Sigmoid colon (tissue), 4 donors: ENCODE measurements around the gene CCDC71.

Experiments
- CTCF ChIP-seq, 4 experiments: fragments of 450-650 bp in 3 of 4; fragments of 200-600 bp in 1 of 4; IDR thresholded peaks; one replicate each; pipeline ENCODE4 v1.5.1; 2016 to 2019; ENCODE audit warnings: antibody characterized with exemption in 4 of 4, mild to moderate bottlenecking in 3 of 4, moderate library complexity in 2 of 4
- EP300 ChIP-seq, 4 donors: sonication (generic); formaldehyde crosslinking; IDR thresholded peaks; one replicate each; pipeline ENCODE4 v1.6.1; 2017; ENCODE audit warnings: antibody characterized with exemption in 4 of 4
- POLR2A ChIP-seq, 2 donors: fragments of 450-650 bp; IDR thresholded peaks; one replicate each; pipeline ENCODE4 v1.6.1; 2016; ENCODE audit warnings: antibody characterized with exemption in 2 of 2, mild to moderate bottlenecking in 2 of 2, moderate library complexity in 2 of 2
- POLR2AphosphoS5 ChIP-seq, 4 donors: sonication (generic); formaldehyde crosslinking; IDR thresholded peaks; one replicate each; pipeline ENCODE4 v1.6.1; 2017; ENCODE audit warnings: antibody characterized with exemption in 4 of 4

DNA sequence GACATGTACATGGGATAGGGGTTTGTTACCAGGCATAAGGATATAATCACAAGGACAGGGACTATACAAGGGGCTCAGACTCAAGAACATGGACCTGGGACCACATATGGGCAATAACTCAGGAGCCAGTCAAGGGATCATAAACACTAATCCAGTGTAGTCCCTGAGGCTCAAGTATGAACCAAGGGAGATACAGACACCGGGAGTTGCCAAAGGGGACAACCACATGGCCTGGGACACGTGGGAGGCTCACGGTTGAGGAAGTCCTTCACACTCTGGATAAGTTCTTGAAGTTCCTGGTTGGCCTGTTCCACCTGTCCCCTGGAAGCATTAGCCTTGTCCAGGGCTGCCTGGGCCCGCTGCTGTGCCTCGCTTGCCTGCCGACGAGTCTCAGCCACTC lies 43.7 kb downstream of the CCDC71 start:
- no peak for TF ChIP-seq CTCF (IDR thresholded peaks at IDR 0.05)
- TF ChIP-seq EP300 (IDR thresholded peaks at IDR 0.05) = no peak
- TF ChIP-seq POLR2AphosphoS5 (IDR thresholded peaks at IDR 0.05) = no peak
- TF ChIP-seq POLR2A (IDR thresholded peaks at IDR 0.05) = no peak
